Measurements from ENCODE around the gene TNFRSF12A. TPM values are rescaled to one million over a fixed set of nuclear protein-coding genes. Genes with fewer than 3 reads are reported as not detected.

TNFRSF12A gene
- polyA plus RNA-seq, 2 of the 4 experiments (the other 2 are of a cell fraction): 111 to 314 TPM

GRCh38 chr16:3017794-3018506 lies 2.2 kb upstream of the TNFRSF12A start, which contains the start of gene CLDN6:
CLDN6 (minus strand) TSS chr16:3018183; CDS start chr16:3016021, 2,162 bp downstream.
- FAIRE-seq (no peak), ATAC-seq (no peak), DNase-seq (ENCODE audit: low read depth in 1 of 2, low spot score in 1 of 2) (no peak)
- Histone ChIP-seq H3K27ac (peak within 1 kb of the TSS in 1 of 2 experiments; percentile 41; a peak in 2 of 6 replicates), H3K4me3 (no peak within 1 kb of the TSS), H3K4me1 (peaks cover 22% of the 10 kb centered on the region), H3K9me3 (no peaks in the 10 kb centered on the region), H3K4me2 (no peak within 1 kb of the TSS)
- 76% methylated on average over 31 of the region's 52 CpGs for WGBS (ENCODE audit: missing lambda C conversion rate)
- ChIA-PET CTCF (interaction anchor here (0.8 to 6.6 kb wide), 3 partner anchors 12 to 35 kb away, joined by 5 to 112 read pairs (median 42); no protein-coding TSS in a partner anchor), POLR2A (no interaction called here)
- TF ChIP-seq, protein P1, sequence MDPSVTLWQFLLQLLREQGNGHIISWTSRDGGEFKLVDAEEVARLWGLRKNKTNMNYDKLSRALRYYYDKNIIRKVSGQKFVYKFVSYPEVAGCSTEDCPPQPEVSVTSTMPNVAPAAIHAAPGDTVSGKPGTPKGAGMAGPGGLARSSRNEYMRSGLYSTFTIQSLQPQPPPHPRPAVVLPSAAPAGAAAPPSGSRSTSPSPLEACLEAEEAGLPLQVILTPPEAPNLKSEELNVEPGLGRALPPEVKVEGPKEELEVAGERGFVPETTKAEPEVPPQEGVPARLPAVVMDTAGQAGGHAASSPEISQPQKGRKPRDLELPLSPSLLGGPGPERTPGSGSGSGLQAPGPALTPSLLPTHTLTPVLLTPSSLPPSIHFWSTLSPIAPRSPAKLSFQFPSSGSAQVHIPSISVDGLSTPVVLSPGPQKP (IDR thresholded peaks at IDR 0.05; ENCODE audit: low read depth, low read length): no peak
- TF ChIP-seq EHF (CRISPR knock-in tag; IDR thresholded peaks at IDR 0.05): no peak
- TF ChIP-seq HOXB13 (CRISPR knock-in tag; IDR thresholded peaks at IDR 0.05; ENCODE audit: low read depth): no peak
- TF ChIP-seq POLR2AphosphoS2 (conservative IDR thresholded peaks at IDR 0.05; ENCODE audit: low read length): no peak
- no peak for TF ChIP-seq RNF2 (IDR thresholded peaks at IDR 0.05; ENCODE audit: borderline replicate concordance, low read depth)
- no peak for TF ChIP-seq SREBF2 (IDR thresholded peaks at IDR 0.05)
- TF ChIP-seq JUNB (IDR thresholded peaks at IDR 0.05): no peak
- TF ChIP-seq NPAS2 (CRISPR knock-in tag; IDR thresholded peaks at IDR 0.05; ENCODE audit: borderline replicate concordance): no peak
- no peak for TF ChIP-seq CHD2 (IDR thresholded peaks at IDR 0.05; ENCODE audit: low read length, partially characterized antibody)
- TF ChIP-seq ZNF302 (CRISPR knock-in tag; IDR thresholded peaks at IDR 0.05): no peak
- TF ChIP-seq, protein P2, sequence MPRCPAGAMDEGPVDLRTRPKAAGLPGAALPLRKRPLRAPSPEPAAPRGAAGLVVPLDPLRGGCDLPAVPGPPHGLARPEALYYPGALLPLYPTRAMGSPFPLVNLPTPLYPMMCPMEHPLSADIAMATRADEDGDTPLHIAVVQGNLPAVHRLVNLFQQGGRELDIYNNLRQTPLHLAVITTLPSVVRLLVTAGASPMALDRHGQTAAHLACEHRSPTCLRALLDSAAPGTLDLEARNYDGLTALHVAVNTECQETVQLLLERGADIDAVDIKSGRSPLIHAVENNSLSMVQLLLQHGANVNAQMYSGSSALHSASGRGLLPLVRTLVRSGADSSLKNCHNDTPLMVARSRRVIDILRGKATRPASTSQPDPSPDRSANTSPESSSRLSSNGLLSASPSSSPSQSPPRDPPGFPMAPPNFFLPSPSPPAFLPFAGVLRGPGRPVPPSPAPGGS (IDR thresholded peaks at IDR 0.05): no peak
- TF ChIP-seq HDAC2 (IDR thresholded peaks at IDR 0.05): no peak
- no peak for TF ChIP-seq CBX2 (IDR thresholded peaks at IDR 0.05; ENCODE audit: borderline replicate concordance, low read depth)
- no peak for TF ChIP-seq POLR2A (IDR thresholded peaks at IDR 0.05; ENCODE audit: low read length)

- ChIA-PET CTCF (interaction anchor here (1.0 to 6.6 kb wide), 6 partner anchors 10 to 59 kb away, joined by 4 to 112 read pairs (median 6); no protein-coding TSS in a partner anchor), POLR2A (interaction anchor here (0.7 to 6.2 kb wide), 11 partner anchors 9 to 131 kb away, joined by 3 to 107 read pairs (median 8); partner anchors contain the start of genes PAQR4 and PKMYT1)
- no peak for FAIRE-seq
- 34% methylated on average over 32 of the region's 40 CpGs for WGBS (ENCODE audit: missing lambda C conversion rate)
- Histone ChIP-seq H3K9me3 (no peaks in the 10 kb centered on the region), H3K4me3 (peak overlapping the region; percentile 93), H3K27ac (peak overlapping the region; percentile 98 to 100), H3K4me2 (peak overlapping the region; percentile 89), H3K4me1 (peaks cover 19% of the 10 kb centered on the region)
- no peak for TF ChIP-seq HOXA7 (CRISPR knock-in tag; IDR thresholded peaks at IDR 0.05)
- TF ChIP-seq ZC3H11A (IDR thresholded peaks at IDR 0.05): peak; percentile 30; the same call in 1 of the 2 replicates
- TF ChIP-seq ESRRA (IDR thresholded peaks at IDR 0.05; ENCODE audit: borderline replicate concordance, low read length): no peak
- TF ChIP-seq TFCP2L1 (CRISPR knock-in tag; IDR thresholded peaks at IDR 0.05): no peak
- TF ChIP-seq, protein P3, sequence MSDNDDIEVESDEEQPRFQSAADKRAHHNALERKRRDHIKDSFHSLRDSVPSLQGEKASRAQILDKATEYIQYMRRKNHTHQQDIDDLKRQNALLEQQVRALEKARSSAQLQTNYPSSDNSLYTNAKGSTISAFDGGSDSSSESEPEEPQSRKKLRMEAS (IDR thresholded peaks at IDR 0.05): no peak
- DNase-seq (ENCODE audit: low read depth in 1 of 2, low spot score in 1 of 2): no peak
- no peak for ATAC-seq
These were observed 448 bp upstream of the TNFRSF12A start for GRCh38 chr16:3019594-3020246.
